MCF 10A (cell line): ENCODE measurements around the gene SLN. TPM values are rescaled to one million over a fixed set of nuclear protein-coding genes. Genes with fewer than 3 reads are reported as not detected.

Experiments used
- BruUV-seq: library from RNA; stranded (reverse); fragments of 400-500 nt; replicated peaks from 2 replicates; lab custom pipeline; 2021; lab: Mats Ljungman, UMichigan
- CTCF ChIA-PET: fragments of 300-600 bp; sonication (Branson Sonifier 250); formaldehyde crosslinking; extraction: SDS; loops from one replicate; lab custom pipeline; 2021; ENCODE audit warnings: antibody characterized with exemption, inconsistent platforms; lab: Yijun Ruan, JAX
- POLR2A ChIA-PET: fragments of 300-600, 350-650 bp; sonication (Branson Sonifier 250); formaldehyde crosslinking; extraction: SDS; loops from one replicate; lab custom pipeline; 2020; ENCODE audit warnings: antibody characterized with exemption, inconsistent platforms; lab: Yijun Ruan, JAX
- DNase-seq: peaks from one replicate; pipeline ENCODE4 v3.0.0-alpha.2; 2018; ENCODE audit not compliant: unreplicated experiment
- H3K27ac Mint-ChIP-seq: one replicate; pipeline ENCODE4 v1.8.0; 2022; ENCODE audit warnings: mild to moderate bottlenecking, low read depth, mixed read lengths; ENCODE audit not compliant: unreplicated experiment
- H3K27me3 Mint-ChIP-seq: one replicate; pipeline ENCODE4 v1.8.0; 2022; ENCODE audit warnings: mixed read lengths; ENCODE audit not compliant: insufficient read depth, unreplicated experiment
- H3K36me3 Mint-ChIP-seq: one replicate; pipeline ENCODE4 v1.8.0; 2022; ENCODE audit warnings: mild to moderate bottlenecking, moderate library complexity, mixed read lengths; ENCODE audit not compliant: insufficient read depth, unreplicated experiment
- H3K4me1 Mint-ChIP-seq: one replicate; pipeline ENCODE4 v1.8.0; 2022; ENCODE audit warnings: mixed read lengths; ENCODE audit not compliant: insufficient read depth, unreplicated experiment
- H3K4me3 Mint-ChIP-seq: one replicate; pipeline ENCODE4 v1.8.0; 2022; ENCODE audit warnings: mild to moderate bottlenecking, moderate library complexity, mixed read lengths; ENCODE audit not compliant: unreplicated experiment
- H3K9me3 Mint-ChIP-seq: one replicate; pipeline ENCODE4 v1.8.0; 2022; ENCODE audit warnings: mixed read lengths; ENCODE audit not compliant: unreplicated experiment
- intact Hi-C: fragments of 100-400 bp; cut with micrococcal nuclease; formaldehyde crosslinking; loops from 2 replicates; pipeline ENCODE4 v1.14.1; 2022
- total RNA-seq: library from RNA; stranded (reverse); gene quantifications from 2 replicates; pipeline ENCODE4 v1.2.3, GENCODE V29; 2022
- TF ChIP-seq, protein P1 (sequence below): fragments of 200-600 bp; IDR thresholded peaks from one replicate; pipeline ENCODE4 v1.8.0; 2022; ENCODE audit warnings: antibody characterized with exemption, mild to moderate bottlenecking; ENCODE audit not compliant: unreplicated experiment

Gene SLN
- total RNA-seq, 1 experiment from 2014 or later, result not detected

DNA sequence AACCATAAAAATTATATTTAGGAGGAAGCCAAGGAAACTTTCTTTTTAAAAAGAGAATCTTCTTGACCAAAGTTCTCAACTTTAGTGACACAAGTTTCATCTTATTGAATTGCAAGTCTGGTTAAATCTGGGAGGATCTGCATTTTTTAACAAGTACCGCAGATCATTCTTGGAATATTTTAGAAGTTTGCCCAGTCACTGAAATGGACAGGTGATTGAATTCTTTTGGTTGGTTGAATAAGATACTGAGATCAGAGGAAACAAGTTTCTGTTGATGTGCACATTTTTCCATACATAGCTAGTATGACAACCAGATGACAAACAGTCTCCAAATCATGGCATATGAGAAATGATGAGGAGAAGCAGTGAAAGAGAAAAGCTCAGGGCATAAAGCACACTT, 50.2 kb downstream of the SLN start:
- H3K9me3 Mint-ChIP-seq, result no peaks in the 10 kb centered on the region
- H3K27ac Mint-ChIP-seq, result no peak overlapping the region
- H3K4me3 Mint-ChIP-seq, result no peak overlapping the region
- no peak for DNase-seq
- intact Hi-C loops, result no loop called here
- BruUV-seq, result no TSS peak
- no peaks in the 10 kb centered on the region for H3K36me3 Mint-ChIP-seq
- peaks cover 95% of the 10 kb centered on the region for H3K27me3 Mint-ChIP-seq
- TF ChIP-seq, protein P1, sequence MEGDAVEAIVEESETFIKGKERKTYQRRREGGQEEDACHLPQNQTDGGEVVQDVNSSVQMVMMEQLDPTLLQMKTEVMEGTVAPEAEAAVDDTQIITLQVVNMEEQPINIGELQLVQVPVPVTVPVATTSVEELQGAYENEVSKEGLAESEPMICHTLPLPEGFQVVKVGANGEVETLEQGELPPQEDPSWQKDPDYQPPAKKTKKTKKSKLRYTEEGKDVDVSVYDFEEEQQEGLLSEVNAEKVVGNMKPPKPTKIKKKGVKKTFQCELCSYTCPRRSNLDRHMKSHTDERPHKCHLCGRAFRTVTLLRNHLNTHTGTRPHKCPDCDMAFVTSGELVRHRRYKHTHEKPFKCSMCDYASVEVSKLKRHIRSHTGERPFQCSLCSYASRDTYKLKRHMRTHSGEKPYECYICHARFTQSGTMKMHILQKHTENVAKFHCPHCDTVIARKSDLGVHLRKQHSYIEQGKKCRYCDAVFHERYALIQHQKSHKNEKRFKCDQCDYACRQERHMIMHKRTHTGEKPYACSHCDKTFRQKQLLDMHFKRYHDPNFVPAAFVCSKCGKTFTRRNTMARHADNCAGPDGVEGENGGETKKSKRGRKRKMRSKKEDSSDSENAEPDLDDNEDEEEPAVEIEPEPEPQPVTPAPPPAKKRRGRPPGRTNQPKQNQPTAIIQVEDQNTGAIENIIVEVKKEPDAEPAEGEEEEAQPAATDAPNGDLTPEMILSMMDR, result no peak
- H3K4me1 Mint-ChIP-seq, result no peaks in the 10 kb centered on the region
- CTCF ChIA-PET, result interaction anchor here (0.6 to 0.9 kb wide), 3 partner anchors 13 to 780 kb away, joined by 3 read pairs; no protein-coding TSS in a partner anchor
- POLR2A ChIA-PET, result interaction anchor here (0.7 kb wide), 1 partner anchor 278 kb away, joined by 3 read pairs; no protein-coding TSS in a partner anchor

DNA sequence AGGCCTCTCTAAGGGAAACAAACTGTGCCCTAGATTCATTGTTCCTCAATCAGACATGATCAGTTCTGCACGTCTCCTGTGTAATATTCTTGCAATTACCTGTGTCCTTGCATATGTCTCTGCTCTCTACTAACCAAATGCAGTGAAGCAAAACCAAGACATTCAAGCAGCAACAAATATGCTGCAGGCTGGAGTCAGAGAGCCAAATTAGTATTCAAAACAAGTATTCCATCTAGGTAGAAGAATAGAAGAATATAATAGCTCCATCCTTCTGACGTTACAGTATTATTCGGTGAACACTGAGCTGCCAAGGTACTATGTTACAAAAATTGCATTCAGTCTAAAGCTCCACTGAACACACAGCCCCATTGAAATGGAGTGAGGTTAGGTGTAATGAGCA, 51.8 kb downstream of the SLN start:
- TF ChIP-seq, protein P1, result no peak
- Mint-ChIP-seq H3K27ac (no peak overlapping the region), H3K36me3 (no peaks in the 10 kb centered on the region), H3K27me3 (peaks cover 86% of the 10 kb centered on the region), H3K4me3 (no peak overlapping the region), H3K4me1 (no peaks in the 10 kb centered on the region), H3K9me3 (no peaks in the 10 kb centered on the region)
- CTCF ChIA-PET, result interaction anchor here (0.6 kb wide), 1 partner anchor 30 kb away, joined by 5 read pairs; no protein-coding TSS in a partner anchor
- POLR2A ChIA-PET, result no interaction called here
- BruUV-seq, result no TSS peak
- intact Hi-C loops, result no loop called here
- DNase-seq, result no peak

DNA sequence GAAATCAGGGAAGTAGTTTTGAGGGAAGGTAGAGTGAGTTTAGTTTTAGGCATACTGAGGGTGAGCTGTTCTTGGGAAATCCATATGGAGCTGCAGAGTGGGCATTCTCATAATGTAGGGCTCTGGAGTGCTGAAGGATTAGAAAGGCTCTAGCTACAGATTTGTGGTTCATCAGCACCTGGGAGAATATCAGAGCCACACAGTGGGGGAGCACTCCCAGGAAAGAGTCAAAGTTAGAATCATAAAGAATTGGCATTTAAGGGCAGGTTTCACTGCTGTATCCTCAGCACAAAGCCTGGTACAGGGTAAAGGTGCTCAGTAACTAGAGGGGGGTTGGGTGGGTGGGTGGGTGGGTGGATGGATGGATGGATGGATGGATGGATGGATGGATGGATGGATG, 52.5 kb downstream of the SLN start:
- Mint-ChIP-seq H3K36me3 (no peaks in the 10 kb centered on the region), H3K27ac (no peak overlapping the region), H3K9me3 (no peaks in the 10 kb centered on the region), H3K27me3 (peaks cover 79% of the 10 kb centered on the region), H3K4me1 (no peaks in the 10 kb centered on the region), H3K4me3 (no peak overlapping the region)
- no TSS peak for BruUV-seq
- no peak for DNase-seq
- TF ChIP-seq, protein P1, result no peak
- ChIA-PET CTCF (interaction anchor here (0.8 kb wide), 1 partner anchor 83 kb away, joined by 3 read pairs; no protein-coding TSS in a partner anchor), POLR2A (no interaction called here)
- intact Hi-C loops, result no loop called here

Other genes starting within 250 kb of the SLN start
- gene ALKBH8, start 146.3 kb downstream of the SLN start, total RNA-seq, result 5.1 and 7.3 TPM in 2 replicates
- not detected in 2 replicates for gene ELMOD1, start 120.9 kb downstream of the SLN start, total RNA-seq
- gene SLC35F2, start 146.7 kb upstream of the SLN start, total RNA-seq, result 40.3 and 62.4 TPM in 2 replicates
- not detected in 2 replicates for gene RAB39A, start 216.4 kb upstream of the SLN start, total RNA-seq